Keratinocyte (primary cell): ENCODE measurements around the gene TCP11. TPM values are rescaled to one million over a fixed set of nuclear protein-coding genes. Genes with fewer than 3 reads are reported as not detected.

ENCODE experiments used
- DNase-seq: peaks from one replicate; pipeline ENCODE4 v3.0.0-alpha.2; 2011; ENCODE audit warnings: low read depth, missing footprints, low spot score
- FAIRE-seq: peaks from 2 replicates; lab custom pipeline; 2011; peaks lifted over from hg19 to GRCh38; lab: Jason Lieb, UNC
- H2AFZ ChIP-seq: 2 replicates; pipeline ENCODE4 v1.6.0; 2012; ENCODE audit warnings: low read length, control low read depth, inconsistent platforms; ENCODE audit not compliant: control insufficient read depth
- H3K27ac ChIP-seq: 2 replicates; pipeline ENCODE4 v1.5.1; 2011; ENCODE audit warnings: low read length; ENCODE audit not compliant: control insufficient read depth, insufficient read depth
- H3K27me3 ChIP-seq: 3 replicates; pipeline ENCODE4 v1.6.0; 2011; ENCODE audit warnings: low read length; ENCODE audit not compliant: control insufficient read depth, insufficient read depth; ENCODE audit errors: extremely low read depth
- H3K36me3 ChIP-seq, 2 experiments: 2 replicates in 1 of 2; 3 replicates in 1 of 2; pipeline ENCODE4 v1.5.1; 2011; ENCODE audit warnings: low read length in 2 of 2, mild to moderate bottlenecking in 1 of 2; ENCODE audit not compliant: control insufficient read depth in 2 of 2, insufficient read depth in 2 of 2; ENCODE audit errors: extremely low read depth in 1 of 2
- H3K4me1 ChIP-seq: 3 replicates; pipeline ENCODE4 v1.5.1; 2011; ENCODE audit warnings: low read length; ENCODE audit not compliant: control insufficient read depth, insufficient read depth; ENCODE audit errors: extremely low read depth
- H3K4me2 ChIP-seq: 3 replicates; pipeline ENCODE4 v1.6.0; 2011; ENCODE audit warnings: low read depth, low read length; ENCODE audit not compliant: control insufficient read depth, insufficient read depth; ENCODE audit errors: extremely low read depth
- H3K4me3 ChIP-seq, 3 experiments: fragments of 200-600 bp in 1 of 3; sonication (generic) in 1 of 3; 2 replicates in 2 of 3; 3 replicates in 1 of 3; pipeline ENCODE4 v1.5.1; 2011 to 2016; ENCODE audit warnings: low read length in 3 of 3, mild to moderate bottlenecking in 3 of 3, control low read depth in 2 of 3, inconsistent platforms in 1 of 3, low read depth in 1 of 3, mixed read lengths in 1 of 3, mixed run types in 1 of 3, moderate library complexity in 1 of 3; ENCODE audit not compliant: control insufficient read depth in 2 of 3, insufficient read depth in 2 of 3; ENCODE audit errors: extremely low read depth in 1 of 3
- H3K79me2 ChIP-seq: 2 replicates; pipeline ENCODE4 v1.6.0; 2012; ENCODE audit warnings: low read length; ENCODE audit not compliant: control insufficient read depth, insufficient read depth
- H3K9ac ChIP-seq: 3 replicates; pipeline ENCODE4 v1.6.0; 2011; ENCODE audit warnings: low read length; ENCODE audit not compliant: control insufficient read depth, insufficient read depth; ENCODE audit errors: extremely low read depth
- H3K9me1 ChIP-seq: 3 replicates; pipeline ENCODE4 v1.6.0; 2011; ENCODE audit warnings: low read length; ENCODE audit not compliant: control insufficient read depth, insufficient read depth; ENCODE audit errors: extremely low read depth
- H3K9me3 ChIP-seq: 2 replicates; pipeline ENCODE4 v1.5.1; 2012; ENCODE audit warnings: low read depth, low read length; ENCODE audit not compliant: control insufficient read depth
- H4K20me1 ChIP-seq: 3 replicates; pipeline ENCODE4 v1.6.0; 2011; ENCODE audit warnings: low read length; ENCODE audit not compliant: control insufficient read depth, insufficient read depth; ENCODE audit errors: extremely low read depth
- CTCF ChIP-seq, 3 experiments: IDR thresholded peaks in 1 of 3; conservative IDR thresholded peaks in 1 of 3; optimal IDR thresholded peaks in 1 of 3; 2 replicates in 2 of 3; 3 replicates in 1 of 3; pipeline versions ENCODE3 to v1.5.1; 2011; ENCODE audit warnings: low read length in 3 of 3, mild to moderate bottlenecking in 3 of 3, moderate library complexity in 2 of 3, control low read depth in 1 of 3, inconsistent platforms in 1 of 3; ENCODE audit not compliant: insufficient read depth in 2 of 3; ENCODE audit errors: extremely low read depth in 1 of 3
- EZH2 ChIP-seq: IDR thresholded peaks from one replicate; pipeline ENCODE4 v1.6.1; 2012; ENCODE audit warnings: inconsistent platforms, mild to moderate bottlenecking, low read length, moderate library complexity
- dilution Hi-C: fragments of 300-500 bp; cut with MboI; formaldehyde crosslinking; loops from one replicate; pipeline ENCODE4 v1.7.0; 2020; ENCODE audit warnings: low sequenced_read_pairs; ENCODE audit not compliant: extremely low pct_ligation_motif_present
- polyA plus RNA-seq, 5 experiments: library from polyadenylated mRNA; depleted of rRNA in 3 of 5; stranded (reverse) in 3 of 5; stranded (forward) in 1 of 5; unstranded in 1 of 5; fragments of >200 nt; gene quantifications; 1 replicate in 1 of 5; 2 replicates in 3 of 5; 3 replicates in 1 of 5; pipeline versions ENCODE4 v1.2.1 to v1.2.3, GENCODE V29; 2011 to 2012; ENCODE audit warnings: missing spikeins in 2 of 5, low read depth in 1 of 5, low replicate concordance in 1 of 5

The TCP11 gene
- polyA plus RNA-seq, 1 donor (not counting 4 experiments of a cell fraction or from before 2014, with no cell fraction given), result not detected

- Histone ChIP-seq H4K20me1 (no peaks in the 10 kb centered on the region), H3K79me2 (no peaks in the 10 kb centered on the region), H3K9ac (no peak overlapping the region), H3K4me2 (peak overlapping the region; percentile 28), H3K4me3 (no peak overlapping the region), H3K9me3 (no peaks in the 10 kb centered on the region), H3K4me1 (peaks cover 11% of the 10 kb centered on the region), H3K27ac (no peak overlapping the region), H3K27me3 (no peaks in the 10 kb centered on the region), H2AFZ (peak overlapping the region; percentile 44), H3K36me3 (no peaks in the 10 kb centered on the region), H3K9me1 (no peaks in the 10 kb centered on the region)
- DNase-seq, result no peak
- TF ChIP-seq EZH2 (no peak), CTCF (optimal IDR thresholded peaks at IDR 0.05 in 1 of 3, IDR thresholded peaks at IDR 0.05 in 1 of 3, conservative IDR thresholded peaks at IDR 0.05 in 1 of 3; ENCODE audit: extremely low read depth in 1 of 3, insufficient read depth in 2 of 3, low read length in 3 of 3) (no peak)
- dilution Hi-C loops, result no loop called here
- FAIRE-seq, result no peak
Measured at GRCh38 chr6:35160642-35161041, 19.5 kb upstream of the TCP11 start.

GRCh38 chr6:35158520-35158919 lies 17.4 kb upstream of the TCP11 start:
- Histone ChIP-seq H3K4me3 (no peak overlapping the region), H3K36me3 (no peaks in the 10 kb centered on the region), H3K79me2 (no peaks in the 10 kb centered on the region), H3K27ac (no peak overlapping the region), H3K4me2 (no peak overlapping the region), H3K9ac (no peak overlapping the region), H3K9me3 (no peaks in the 10 kb centered on the region), H3K27me3 (no peaks in the 10 kb centered on the region), H3K9me1 (no peaks in the 10 kb centered on the region), H3K4me1 (peaks cover 8% of the 10 kb centered on the region), H4K20me1 (no peaks in the 10 kb centered on the region), H2AFZ (no peak overlapping the region)
- FAIRE-seq (no peak), DNase-seq (no peak)
- dilution Hi-C loops, result no loop called here
- TF ChIP-seq EZH2 (no peak), CTCF (optimal IDR thresholded peaks at IDR 0.05 in 1 of 3, IDR thresholded peaks at IDR 0.05 in 1 of 3, conservative IDR thresholded peaks at IDR 0.05 in 1 of 3; ENCODE audit: extremely low read depth in 1 of 3, insufficient read depth in 2 of 3, low read length in 3 of 3) (no peak)
